ENCODE measurements around the gene TMED6.

- no peak for TF ChIP-seq CTCF (conservative IDR thresholded peaks at IDR 0.05 in 1 of 2, IDR thresholded peaks at IDR 0.05 in 1 of 2; ENCODE audit: low read depth in 1 of 2, low read length in 2 of 2)
- no peak for TF ChIP-seq EZH2 (IDR thresholded peaks at IDR 0.05; ENCODE audit: low read length, missing control alignments)
Measured at GRCh38 chr16:69395859-69396186, 44.2 kb upstream of the TMED6 start.

Data from fibroblast of lung (primary cell).